Mesendoderm (in vitro differentiated cells): ENCODE data around the gene NEURL2.
"Not testable (repeated sequence)": the region's sequence is repeated elsewhere in the genome, so short reads cannot be mapped to it uniquely, and the experiment has no call there.

Source experiments
- DNase-seq: peaks from one replicate; pipeline ENCODE4 v3.0.0; 2013
- H2AK5ac ChIP-seq: 2 replicates; pipeline ENCODE4 v1.6.1; 2013; ENCODE audit warnings: low read length, inconsistent platforms
- H2BK120ac ChIP-seq: 2 replicates; pipeline ENCODE4 v1.6.1; 2013; ENCODE audit warnings: low read depth, mild to moderate bottlenecking, low read length, moderate library complexity, mixed read lengths
- H2BK15ac ChIP-seq: replicated peaks from 2 replicates; pipeline ENCODE4 v1.6.1; 2013; ENCODE audit warnings: low read depth, mild to moderate bottlenecking, moderate library complexity
- H2BK5ac ChIP-seq: 2 replicates; pipeline ENCODE4 v1.6.1; 2013; ENCODE audit warnings: low read length, inconsistent platforms
- H3K18ac ChIP-seq: 2 replicates; pipeline ENCODE4 v1.6.1; 2013; ENCODE audit warnings: mild to moderate bottlenecking, low read length, mixed read lengths
- H3K23ac ChIP-seq: one replicate; pipeline ENCODE4 v1.6.1; 2013; ENCODE audit warnings: low read length
- H3K27ac ChIP-seq: 2 replicates; pipeline ENCODE4 v1.5.1; 2013; ENCODE audit warnings: low read depth, mild to moderate bottlenecking, inconsistent platforms, low read length, moderate library complexity
- H3K27me3 ChIP-seq: 2 replicates; pipeline ENCODE4 v1.6.1; 2013; ENCODE audit warnings: low read length, control low read depth, mild to moderate bottlenecking, inconsistent platforms; ENCODE audit not compliant: insufficient read depth, poor library complexity
- H3K36me3 ChIP-seq: 2 replicates; pipeline ENCODE4 v1.6.1; 2013; ENCODE audit warnings: low read length, inconsistent platforms; ENCODE audit not compliant: control insufficient read depth, insufficient read depth
- H3K4ac ChIP-seq: one replicate; pipeline ENCODE4 v1.6.1; 2013; ENCODE audit warnings: low read depth, mild to moderate bottlenecking, low read length, moderate library complexity
- H3K4me1 ChIP-seq: 2 replicates; pipeline ENCODE4 v1.6.1; 2013; ENCODE audit warnings: low read depth, low read length, inconsistent platforms; ENCODE audit not compliant: control insufficient read depth
- H3K4me2 ChIP-seq: 2 replicates; pipeline ENCODE4 v1.6.1; 2013; ENCODE audit warnings: low read length
- H3K4me3 ChIP-seq: 2 replicates; pipeline ENCODE4 v1.5.1; 2013; ENCODE audit warnings: mild to moderate bottlenecking, low read length
- H3K56ac ChIP-seq: one replicate; pipeline ENCODE4 v1.6.1; 2013; ENCODE audit warnings: low read length
- H3K79me1 ChIP-seq: 2 replicates; pipeline ENCODE4 v1.6.1; 2013; ENCODE audit warnings: low read length, inconsistent platforms
- H3K79me2 ChIP-seq: 2 replicates; pipeline ENCODE4 v1.6.1; 2013; ENCODE audit warnings: mild to moderate bottlenecking, low read length; ENCODE audit not compliant: control insufficient read depth, insufficient read depth
- H3K9ac ChIP-seq: 2 replicates; pipeline ENCODE4 v1.6.1; 2013; ENCODE audit warnings: low read length, inconsistent platforms
- H4K5ac ChIP-seq: one replicate; pipeline ENCODE4 v1.6.1; 2013; ENCODE audit warnings: low read length
- H4K8ac ChIP-seq: one replicate; pipeline ENCODE4 v1.6.1; 2013; ENCODE audit warnings: low read depth, mild to moderate bottlenecking, control low read depth, low read length, moderate library complexity
- WGBS: extraction: QIAGEN DNeasy Blood & Tissue Kit; methylation state at CpG from one replicate; pipeline ENCODE4 v1.1.7; 2013; ENCODE audit warnings: low lambda C conversion rate, missing lambda C conversion rate; ENCODE audit not compliant: insufficient coverage; ENCODE audit errors: extremely low coverage; 5-methylcytosine and 5-hydroxymethylcytosine counted together

NEURL2 gene

GRCh38 chr20:45882469-45883099, 8.4 kb downstream of the NEURL2 start:
- DNase-seq, result no peak
- H3K4me1 ChIP-seq, result no peaks in the 10 kb centered on the region
- no peak overlapping the region for H3K23ac ChIP-seq
- H3K79me1 ChIP-seq, result peaks cover 2% of the 10 kb centered on the region
- no peak overlapping the region for H2AK5ac ChIP-seq
- no peak overlapping the region for H4K5ac ChIP-seq
- no peak overlapping the region for H4K8ac ChIP-seq
- H3K56ac ChIP-seq, result no peak overlapping the region
- H3K4me2 ChIP-seq, result no peak overlapping the region
- H3K27me3 ChIP-seq, result no peaks in the 10 kb centered on the region
- peaks cover 5% of the 10 kb centered on the region for H3K79me2 ChIP-seq
- H3K18ac ChIP-seq, result no peak overlapping the region
- H3K27ac ChIP-seq, result no peak overlapping the region
- peaks cover 7% of the 10 kb centered on the region for H3K36me3 ChIP-seq
- H2BK120ac ChIP-seq, result no peak overlapping the region
- no CpG with 5 or more reads among the region's 4 CpGs for WGBS
- H2BK5ac ChIP-seq, result no peak overlapping the region
- H3K4ac ChIP-seq, result no peak overlapping the region
- no peak overlapping the region for H3K9ac ChIP-seq
- no peak overlapping the region for H3K4me3 ChIP-seq
- no peak overlapping the region for H2BK15ac ChIP-seq

- Histone ChIP-seq H3K36me3 (peaks cover 7% of the 10 kb centered on the region), H4K8ac (no peak within 1 kb of the TSS), H2BK15ac (no peak within 1 kb of the TSS), H3K79me2 (peaks cover 5% of the 10 kb centered on the region), H3K4me3 (peak within 1 kb of the TSS; percentile 75), H3K18ac (no peak within 1 kb of the TSS), H3K23ac (no peak within 1 kb of the TSS), H3K4ac (no peak within 1 kb of the TSS), H2AK5ac (no peak within 1 kb of the TSS), H3K56ac (peak within 1 kb of the TSS; percentile 93), H2BK120ac (no peak within 1 kb of the TSS), H2BK5ac (no peak within 1 kb of the TSS), H3K4me1 (no peaks in the 10 kb centered on the region), H3K27me3 (no peaks in the 10 kb centered on the region), H4K5ac (no peak within 1 kb of the TSS), H3K4me2 (peak within 1 kb of the TSS; percentile 67), H3K79me1 (peaks cover 2% of the 10 kb centered on the region), H3K9ac (peak within 1 kb of the TSS; percentile 84), H3K27ac (no peak within 1 kb of the TSS)
- no CpG with 5 or more reads among the region's 23 CpGs for WGBS
- peak; percentile 100 for DNase-seq
These were observed 9.8 kb downstream of the NEURL2 start, which contains the start of gene ZSWIM1 for GRCh38 chr20:45880988-45881788. Gene ZSWIM1 (plus strand): TSS chr20:45881227. CDS start chr20:45882593, 1,366 bp downstream.

- no peak overlapping the region for H2AK5ac ChIP-seq
- no peaks in the 10 kb centered on the region for H3K27me3 ChIP-seq
- H3K36me3 ChIP-seq, result peaks cover 5% of the 10 kb centered on the region
- no peak overlapping the region for H2BK5ac ChIP-seq
- no peak for DNase-seq
- H3K56ac ChIP-seq, result no peak overlapping the region
- no peak overlapping the region for H2BK15ac ChIP-seq
- no peaks in the 10 kb centered on the region for H3K4me1 ChIP-seq
- H3K4ac ChIP-seq, result no peak overlapping the region
- H3K4me2 ChIP-seq, result no peak overlapping the region
- no peak overlapping the region for H3K9ac ChIP-seq
- H3K79me2 ChIP-seq, result peaks cover 5% of the 10 kb centered on the region
- H3K18ac ChIP-seq, result no peak overlapping the region
- no peak overlapping the region for H4K5ac ChIP-seq
- no peak overlapping the region for H4K8ac ChIP-seq
- no peak overlapping the region for H2BK120ac ChIP-seq
- no CpG with 5 or more reads among the region's 13 CpGs for WGBS
- H3K27ac ChIP-seq, result no peak overlapping the region
- H3K23ac ChIP-seq, result no peak overlapping the region
- peaks cover 2% of the 10 kb centered on the region for H3K79me1 ChIP-seq
- no peak overlapping the region for H3K4me3 ChIP-seq
These were observed 12.8 kb downstream of the NEURL2 start for GRCh38 chr20:45878076-45878761.

- WGBS, result no CpG with 5 or more reads among the region's 4 CpGs
- H3K56ac ChIP-seq, result no peak overlapping the region
- peak; percentile 31 for DNase-seq
- H3K27ac ChIP-seq, result no peak overlapping the region
- no peak overlapping the region for H2AK5ac ChIP-seq
- H3K27me3 ChIP-seq, result no peaks in the 10 kb centered on the region
- H3K4me3 ChIP-seq, result no peak overlapping the region
- no peaks in the 10 kb centered on the region for H3K79me1 ChIP-seq
- H3K9ac ChIP-seq, result no peak overlapping the region
- H2BK15ac ChIP-seq, result no peak overlapping the region
- H4K8ac ChIP-seq, result no peak overlapping the region
- no peak overlapping the region for H2BK120ac ChIP-seq
- no peak overlapping the region for H4K5ac ChIP-seq
- no peaks in the 10 kb centered on the region for H3K79me2 ChIP-seq
- no peaks in the 10 kb centered on the region for H3K36me3 ChIP-seq
- no peaks in the 10 kb centered on the region for H3K4me1 ChIP-seq
- no peak overlapping the region for H2BK5ac ChIP-seq
- no peak overlapping the region for H3K4ac ChIP-seq
- H3K4me2 ChIP-seq, result no peak overlapping the region
- no peak overlapping the region for H3K23ac ChIP-seq
- H3K18ac ChIP-seq, result no peak overlapping the region
These were observed 16.4 kb downstream of the NEURL2 start for GRCh38 chr20:45874576-45874975.

- H2BK15ac ChIP-seq, H3K4me2 ChIP-seq, H4K8ac ChIP-seq, H3K79me2 ChIP-seq, H3K4me3 ChIP-seq, DNase-seq, H3K27ac ChIP-seq, H3K79me1 ChIP-seq, H3K27me3 ChIP-seq, H2BK5ac ChIP-seq, H3K36me3 ChIP-seq, H2BK120ac ChIP-seq, H3K4ac ChIP-seq, H3K9ac ChIP-seq, H3K56ac ChIP-seq, H3K18ac ChIP-seq, H2AK5ac ChIP-seq, H4K5ac ChIP-seq, H3K23ac ChIP-seq, H3K4me1 ChIP-seq: not testable (repeated sequence)
- no CpG with 5 or more reads among the region's 10 CpGs for WGBS
These were observed 16.9 kb downstream of the NEURL2 start for GRCh38 chr20:45874104-45874481.
